HCT116 (cell line): ENCODE measurements around the gene TMEM54.

ENCODE experiments used
- EZH2 ChIP-seq: fragments of 200-600 bp; sonication (generic); IDR thresholded peaks from 2 replicates; pipeline ENCODE4 v1.6.1; 2017; ENCODE audit warnings: antibody characterized with exemption, mixed run types
- EZH2phosphoT487 ChIP-seq: fragments of 200-600 bp; IDR thresholded peaks from 2 replicates; pipeline ENCODE4 v1.6.1; 2018; ENCODE audit warnings: antibody characterized with exemption, borderline replicate concordance
- FOSL1 ChIP-seq: IDR thresholded peaks from 2 replicates; pipeline ENCODE4 v1.6.1; 2012; ENCODE audit warnings: low read depth
- JUND ChIP-seq: IDR thresholded peaks from 2 replicates; pipeline ENCODE4 v1.6.1; 2012
- POLR2A ChIP-seq: IDR thresholded peaks from 2 replicates; pipeline ENCODE4 v1.7.0; 2011; ENCODE audit warnings: borderline replicate concordance; ENCODE audit not compliant: insufficient read depth, insufficient read length; ENCODE audit errors: extremely low read depth
- SIN3A ChIP-seq: IDR thresholded peaks from 2 replicates; pipeline ENCODE4 v1.6.1; 2012; ENCODE audit warnings: low read depth
- SRF ChIP-seq: IDR thresholded peaks from 2 replicates; pipeline ENCODE4 v1.6.1; 2012; ENCODE audit warnings: low read depth
- TCF7L2 ChIP-seq: IDR thresholded peaks from 2 replicates; pipeline ENCODE4 v1.7.0; 2011; ENCODE audit warnings: borderline replicate concordance, inconsistent platforms; ENCODE audit not compliant: insufficient read depth, insufficient read length; ENCODE audit errors: extremely low read depth
- YY1 ChIP-seq: IDR thresholded peaks from 2 replicates; pipeline ENCODE4 v1.6.1; 2011; ENCODE audit warnings: low read length, low read depth, moderate library complexity, mild to moderate bottlenecking; ENCODE audit not compliant: insufficient replicate concordance; ENCODE audit errors: extremely low read depth
- TF ChIP-seq, protein P1 (sequence below), 3 experiments: fragments of 200-600 bp in 1 of 3; sonication (generic) in 1 of 3; IDR thresholded peaks in 2 of 3; conservative IDR thresholded peaks in 1 of 3; 2 replicates each; pipeline ENCODE4 v1.5.1; 2012 to 2017; ENCODE audit warnings: low read depth in 2 of 3, low read length in 2 of 3, antibody characterized with exemption in 1 of 3, borderline replicate concordance in 1 of 3, control low read depth in 1 of 3, mild to moderate bottlenecking in 1 of 3, mixed read lengths in 1 of 3, mixed run types in 1 of 3, moderate library complexity in 1 of 3; ENCODE audit not compliant: insufficient read depth in 1 of 3
- TF ChIP-seq, protein P2 (sequence below): IDR thresholded peaks from 2 replicates; pipeline ENCODE4 v1.6.1; 2012
- TF ChIP-seq, protein P3 (sequence below): IDR thresholded peaks from 2 replicates; pipeline ENCODE4 v1.6.1; 2012
- TF ChIP-seq, protein P4 (sequence below): IDR thresholded peaks from 2 replicates; pipeline ENCODE4 v1.6.1; 2011; ENCODE audit warnings: mild to moderate bottlenecking, low read length, moderate library complexity; ENCODE audit not compliant: insufficient replicate concordance; ENCODE audit errors: extremely low read depth
- TF ChIP-seq, protein P5 (sequence below): IDR thresholded peaks from 2 replicates; pipeline ENCODE4 v1.6.1; 2012; ENCODE audit warnings: low read depth

DNA sequence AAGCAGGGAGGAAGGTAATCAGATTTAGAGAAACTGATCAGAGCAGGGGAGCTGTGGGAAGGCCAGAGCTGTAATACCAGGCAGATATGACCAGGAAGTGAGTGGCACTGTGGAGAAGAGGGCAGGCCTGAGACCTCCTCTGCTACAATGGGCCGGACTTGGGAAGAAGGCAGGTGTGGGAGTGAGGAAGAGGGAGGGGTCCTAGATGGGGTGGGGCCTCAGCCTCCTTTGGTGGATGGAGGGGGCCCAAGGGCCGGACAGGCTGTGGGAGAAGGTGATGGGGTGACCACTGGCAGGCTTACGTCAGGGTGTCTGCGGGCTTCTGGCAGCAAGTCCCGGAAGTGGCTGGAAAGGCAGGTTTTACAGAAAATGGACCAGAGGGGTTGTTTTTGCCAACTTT is 19.9 kb downstream of the TMEM54 start:
- TF ChIP-seq, protein P1, sequence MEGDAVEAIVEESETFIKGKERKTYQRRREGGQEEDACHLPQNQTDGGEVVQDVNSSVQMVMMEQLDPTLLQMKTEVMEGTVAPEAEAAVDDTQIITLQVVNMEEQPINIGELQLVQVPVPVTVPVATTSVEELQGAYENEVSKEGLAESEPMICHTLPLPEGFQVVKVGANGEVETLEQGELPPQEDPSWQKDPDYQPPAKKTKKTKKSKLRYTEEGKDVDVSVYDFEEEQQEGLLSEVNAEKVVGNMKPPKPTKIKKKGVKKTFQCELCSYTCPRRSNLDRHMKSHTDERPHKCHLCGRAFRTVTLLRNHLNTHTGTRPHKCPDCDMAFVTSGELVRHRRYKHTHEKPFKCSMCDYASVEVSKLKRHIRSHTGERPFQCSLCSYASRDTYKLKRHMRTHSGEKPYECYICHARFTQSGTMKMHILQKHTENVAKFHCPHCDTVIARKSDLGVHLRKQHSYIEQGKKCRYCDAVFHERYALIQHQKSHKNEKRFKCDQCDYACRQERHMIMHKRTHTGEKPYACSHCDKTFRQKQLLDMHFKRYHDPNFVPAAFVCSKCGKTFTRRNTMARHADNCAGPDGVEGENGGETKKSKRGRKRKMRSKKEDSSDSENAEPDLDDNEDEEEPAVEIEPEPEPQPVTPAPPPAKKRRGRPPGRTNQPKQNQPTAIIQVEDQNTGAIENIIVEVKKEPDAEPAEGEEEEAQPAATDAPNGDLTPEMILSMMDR (IDR thresholded peaks at IDR 0.05 in 2 of 3, conservative IDR thresholded peaks at IDR 0.05 in 1 of 3; ENCODE audit: borderline replicate concordance in 1 of 3, insufficient read depth in 1 of 3, low read depth in 2 of 3, low read length in 2 of 3), result no peak
- TF ChIP-seq POLR2A, result no peak
- no peak for TF ChIP-seq EZH2
- TF ChIP-seq, protein P2, sequence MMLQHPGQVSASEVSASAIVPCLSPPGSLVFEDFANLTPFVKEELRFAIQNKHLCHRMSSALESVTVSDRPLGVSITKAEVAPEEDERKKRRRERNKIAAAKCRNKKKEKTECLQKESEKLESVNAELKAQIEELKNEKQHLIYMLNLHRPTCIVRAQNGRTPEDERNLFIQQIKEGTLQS, result no peak
- TF ChIP-seq, protein P3, sequence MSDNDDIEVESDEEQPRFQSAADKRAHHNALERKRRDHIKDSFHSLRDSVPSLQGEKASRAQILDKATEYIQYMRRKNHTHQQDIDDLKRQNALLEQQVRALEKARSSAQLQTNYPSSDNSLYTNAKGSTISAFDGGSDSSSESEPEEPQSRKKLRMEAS, result no peak
- TF ChIP-seq TCF7L2, result no peak
- TF ChIP-seq YY1, result no peak
- no peak for TF ChIP-seq FOSL1
- no peak for TF ChIP-seq SIN3A
- TF ChIP-seq, protein P4, sequence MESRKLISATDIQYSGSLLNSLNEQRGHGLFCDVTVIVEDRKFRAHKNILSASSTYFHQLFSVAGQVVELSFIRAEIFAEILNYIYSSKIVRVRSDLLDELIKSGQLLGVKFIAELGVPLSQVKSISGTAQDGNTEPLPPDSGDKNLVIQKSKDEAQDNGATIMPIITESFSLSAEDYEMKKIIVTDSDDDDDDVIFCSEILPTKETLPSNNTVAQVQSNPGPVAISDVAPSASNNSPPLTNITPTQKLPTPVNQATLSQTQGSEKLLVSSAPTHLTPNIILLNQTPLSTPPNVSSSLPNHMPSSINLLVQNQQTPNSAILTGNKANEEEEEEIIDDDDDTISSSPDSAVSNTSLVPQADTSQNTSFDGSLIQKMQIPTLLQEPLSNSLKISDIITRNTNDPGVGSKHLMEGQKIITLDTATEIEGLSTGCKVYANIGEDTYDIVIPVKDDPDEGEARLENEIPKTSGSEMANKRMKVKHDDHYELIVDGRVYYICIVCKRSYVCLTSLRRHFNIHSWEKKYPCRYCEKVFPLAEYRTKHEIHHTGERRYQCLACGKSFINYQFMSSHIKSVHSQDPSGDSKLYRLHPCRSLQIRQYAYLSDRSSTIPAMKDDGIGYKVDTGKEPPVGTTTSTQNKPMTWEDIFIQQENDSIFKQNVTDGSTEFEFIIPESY, result no peak
- TF ChIP-seq SRF, result no peak
- TF ChIP-seq EZH2phosphoT487, result no peak
- TF ChIP-seq, protein P5, sequence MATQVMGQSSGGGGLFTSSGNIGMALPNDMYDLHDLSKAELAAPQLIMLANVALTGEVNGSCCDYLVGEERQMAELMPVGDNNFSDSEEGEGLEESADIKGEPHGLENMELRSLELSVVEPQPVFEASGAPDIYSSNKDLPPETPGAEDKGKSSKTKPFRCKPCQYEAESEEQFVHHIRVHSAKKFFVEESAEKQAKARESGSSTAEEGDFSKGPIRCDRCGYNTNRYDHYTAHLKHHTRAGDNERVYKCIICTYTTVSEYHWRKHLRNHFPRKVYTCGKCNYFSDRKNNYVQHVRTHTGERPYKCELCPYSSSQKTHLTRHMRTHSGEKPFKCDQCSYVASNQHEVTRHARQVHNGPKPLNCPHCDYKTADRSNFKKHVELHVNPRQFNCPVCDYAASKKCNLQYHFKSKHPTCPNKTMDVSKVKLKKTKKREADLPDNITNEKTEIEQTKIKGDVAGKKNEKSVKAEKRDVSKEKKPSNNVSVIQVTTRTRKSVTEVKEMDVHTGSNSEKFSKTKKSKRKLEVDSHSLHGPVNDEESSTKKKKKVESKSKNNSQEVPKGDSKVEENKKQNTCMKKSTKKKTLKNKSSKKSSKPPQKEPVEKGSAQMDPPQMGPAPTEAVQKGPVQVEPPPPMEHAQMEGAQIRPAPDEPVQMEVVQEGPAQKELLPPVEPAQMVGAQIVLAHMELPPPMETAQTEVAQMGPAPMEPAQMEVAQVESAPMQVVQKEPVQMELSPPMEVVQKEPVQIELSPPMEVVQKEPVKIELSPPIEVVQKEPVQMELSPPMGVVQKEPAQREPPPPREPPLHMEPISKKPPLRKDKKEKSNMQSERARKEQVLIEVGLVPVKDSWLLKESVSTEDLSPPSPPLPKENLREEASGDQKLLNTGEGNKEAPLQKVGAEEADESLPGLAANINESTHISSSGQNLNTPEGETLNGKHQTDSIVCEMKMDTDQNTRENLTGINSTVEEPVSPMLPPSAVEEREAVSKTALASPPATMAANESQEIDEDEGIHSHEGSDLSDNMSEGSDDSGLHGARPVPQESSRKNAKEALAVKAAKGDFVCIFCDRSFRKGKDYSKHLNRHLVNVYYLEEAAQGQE, result no peak
- no peak for TF ChIP-seq JUND
